NB4 (cell line): ENCODE measurements around the gene TMEM63B.

Experiments used
- DNase-seq: peaks from one replicate; pipeline ENCODE4 v3.0.0; 2010; ENCODE audit warnings: low read depth
- H3K4me3 ChIP-seq: one replicate; pipeline ENCODE4 v1.5.1; 2011; ENCODE audit warnings: mild to moderate bottlenecking, low read depth, low read length, moderate library complexity
- MYC ChIP-seq: IDR thresholded peaks from 2 replicates; pipeline ENCODE4 v1.6.1; 2011; ENCODE audit warnings: low read depth, low read length
- POLR2A ChIP-seq: IDR thresholded peaks from 2 replicates; pipeline ENCODE4 v1.6.1; 2011; ENCODE audit warnings: mild to moderate bottlenecking; ENCODE audit not compliant: insufficient read length; ENCODE audit errors: extremely low read depth
- TF ChIP-seq, protein P1 (sequence below): IDR thresholded peaks from one replicate; pipeline ENCODE4 v1.5.1; 2012; ENCODE audit warnings: low read depth, low read length
- TF ChIP-seq, protein P2 (sequence below): IDR thresholded peaks from 2 replicates; pipeline ENCODE4 v1.6.1; 2011; ENCODE audit warnings: low read depth, low read length

The TMEM63B gene

DNA sequence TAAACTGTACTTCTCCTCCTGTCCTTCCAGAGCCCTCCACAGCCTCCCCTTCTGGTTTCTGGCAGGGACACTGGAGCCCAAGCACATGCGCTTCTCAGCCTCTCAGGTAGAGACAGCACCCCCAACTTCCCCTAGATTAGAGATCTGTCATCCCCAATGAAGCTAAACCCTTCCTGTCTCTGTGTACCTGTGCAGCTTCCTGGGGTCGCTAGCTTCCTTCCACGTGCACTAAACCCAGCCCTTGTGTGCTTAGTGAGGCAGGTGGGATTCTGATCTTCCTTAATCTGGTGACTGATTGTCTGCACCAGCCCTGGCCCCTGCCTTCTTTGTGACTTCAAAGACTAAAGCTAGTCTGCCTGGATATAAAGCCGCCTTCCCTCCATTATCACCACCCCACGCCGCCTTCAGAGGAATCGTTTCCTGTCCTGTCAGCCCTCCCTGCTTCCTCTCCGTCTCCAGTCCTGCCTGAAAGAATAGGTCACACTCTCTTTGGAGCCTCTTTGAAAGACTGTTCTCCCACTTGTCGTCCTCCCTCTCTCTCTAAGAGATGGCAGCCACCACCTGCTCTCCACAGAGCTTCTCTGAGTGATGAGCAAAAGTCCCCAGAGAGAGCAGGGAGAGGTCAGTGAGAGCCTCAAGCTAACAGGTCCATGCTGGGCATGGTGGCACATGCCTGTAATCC is 58.7 kb downstream of the TMEM63B start:
- TF ChIP-seq, protein P1, sequence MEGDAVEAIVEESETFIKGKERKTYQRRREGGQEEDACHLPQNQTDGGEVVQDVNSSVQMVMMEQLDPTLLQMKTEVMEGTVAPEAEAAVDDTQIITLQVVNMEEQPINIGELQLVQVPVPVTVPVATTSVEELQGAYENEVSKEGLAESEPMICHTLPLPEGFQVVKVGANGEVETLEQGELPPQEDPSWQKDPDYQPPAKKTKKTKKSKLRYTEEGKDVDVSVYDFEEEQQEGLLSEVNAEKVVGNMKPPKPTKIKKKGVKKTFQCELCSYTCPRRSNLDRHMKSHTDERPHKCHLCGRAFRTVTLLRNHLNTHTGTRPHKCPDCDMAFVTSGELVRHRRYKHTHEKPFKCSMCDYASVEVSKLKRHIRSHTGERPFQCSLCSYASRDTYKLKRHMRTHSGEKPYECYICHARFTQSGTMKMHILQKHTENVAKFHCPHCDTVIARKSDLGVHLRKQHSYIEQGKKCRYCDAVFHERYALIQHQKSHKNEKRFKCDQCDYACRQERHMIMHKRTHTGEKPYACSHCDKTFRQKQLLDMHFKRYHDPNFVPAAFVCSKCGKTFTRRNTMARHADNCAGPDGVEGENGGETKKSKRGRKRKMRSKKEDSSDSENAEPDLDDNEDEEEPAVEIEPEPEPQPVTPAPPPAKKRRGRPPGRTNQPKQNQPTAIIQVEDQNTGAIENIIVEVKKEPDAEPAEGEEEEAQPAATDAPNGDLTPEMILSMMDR = no peak
- TF ChIP-seq POLR2A (no peak), MYC (no peak)
- no peak for DNase-seq
- no peak overlapping the region for H3K4me3 ChIP-seq

DNA sequence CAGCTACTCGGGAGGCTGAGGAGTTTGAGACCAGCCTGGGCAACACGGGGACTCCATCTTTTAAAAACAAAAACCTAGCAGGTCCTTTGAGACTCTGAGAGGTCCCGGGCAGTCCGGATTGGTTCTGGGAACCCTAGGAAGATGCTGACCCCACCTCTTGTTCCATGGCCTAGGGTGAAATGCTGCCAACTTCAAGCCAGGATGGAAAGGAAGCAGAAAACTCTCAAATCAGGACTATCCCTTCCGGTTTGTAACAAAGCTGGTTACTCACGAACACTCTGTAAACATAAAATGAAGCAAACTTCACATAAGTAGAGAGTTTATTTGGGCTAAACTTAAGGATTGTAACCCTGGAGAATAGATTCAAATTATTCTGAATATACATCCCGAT is 59.3 kb downstream of the TMEM63B start:
- DNase-seq = no peak
- no peak overlapping the region for H3K4me3 ChIP-seq
- TF ChIP-seq, protein P2, sequence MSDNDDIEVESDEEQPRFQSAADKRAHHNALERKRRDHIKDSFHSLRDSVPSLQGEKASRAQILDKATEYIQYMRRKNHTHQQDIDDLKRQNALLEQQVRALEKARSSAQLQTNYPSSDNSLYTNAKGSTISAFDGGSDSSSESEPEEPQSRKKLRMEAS = no peak
- TF ChIP-seq POLR2A = no peak
- TF ChIP-seq MYC = no peak
- TF ChIP-seq, protein P1 = no peak

DNA sequence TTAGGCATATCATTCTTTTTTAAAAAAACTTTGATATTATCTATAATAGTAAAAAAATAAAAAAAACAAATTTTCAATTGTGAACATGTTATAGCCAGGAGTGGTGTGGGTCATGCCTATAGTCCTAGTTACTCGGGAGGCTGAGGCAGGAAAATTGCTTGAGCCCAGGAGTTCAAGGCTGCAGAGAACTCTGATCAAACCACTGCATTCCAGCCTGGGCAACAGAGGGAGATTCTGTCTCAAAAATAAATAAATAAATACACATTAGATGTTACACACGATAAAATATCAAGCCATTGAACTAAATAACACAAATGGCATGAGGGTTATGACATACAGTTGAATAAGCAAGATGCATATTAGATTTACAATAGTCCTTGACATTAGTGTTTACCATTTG is 61.5 kb downstream of the TMEM63B start:
- no peak overlapping the region for H3K4me3 ChIP-seq
- DNase-seq = no peak
- TF ChIP-seq, protein P1 = no peak
- TF ChIP-seq POLR2A = no peak
- no peak for TF ChIP-seq MYC
- TF ChIP-seq, protein P2 = no peak

DNA sequence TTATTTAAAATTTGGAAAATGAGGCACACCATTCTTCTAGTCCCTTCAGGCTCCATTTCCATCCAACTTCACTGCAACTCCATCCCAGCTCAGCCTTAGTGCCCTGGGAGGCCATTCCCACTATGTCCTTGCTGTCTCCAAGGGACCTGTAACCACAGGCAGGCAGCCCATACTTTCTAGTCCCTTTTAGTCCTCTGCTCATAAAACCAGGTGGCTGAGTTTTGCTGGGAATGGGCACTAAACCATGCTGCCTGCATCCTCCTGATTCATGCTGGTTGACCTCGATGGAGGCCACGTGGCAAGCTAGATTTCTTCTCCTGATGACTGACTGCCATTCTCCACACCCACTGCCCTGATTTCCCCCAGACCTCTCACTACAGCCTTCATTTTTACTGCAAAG is 61.9 kb downstream of the TMEM63B start:
- TF ChIP-seq, protein P1 = no peak
- TF ChIP-seq POLR2A = no peak
- TF ChIP-seq MYC = no peak

DNA sequence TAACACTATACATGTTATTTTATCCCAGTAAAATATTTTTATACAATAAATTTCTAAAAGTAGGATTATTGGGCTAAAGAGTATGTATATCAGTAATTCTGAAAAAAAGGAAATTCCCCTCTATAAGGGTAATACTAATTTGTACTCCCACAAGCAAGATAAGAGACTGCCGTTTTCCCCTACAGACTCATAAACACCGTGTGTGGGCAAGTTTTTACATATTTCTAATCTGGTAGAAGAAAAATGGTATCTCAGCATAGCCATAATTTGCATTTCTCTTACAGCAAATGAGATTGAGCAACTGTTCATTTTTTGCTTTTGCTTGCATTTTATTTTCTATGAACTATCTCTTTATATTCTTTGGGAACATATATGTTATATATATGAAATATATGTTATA is 63.4 kb downstream of the TMEM63B start:
- no peak for DNase-seq
- TF ChIP-seq, protein P1 = no peak
- no peak for TF ChIP-seq POLR2A
- TF ChIP-seq, protein P2 = no peak
- no peak for TF ChIP-seq MYC
- H3K4me3 ChIP-seq = no peak overlapping the region

More for the DNA sequence above, 61.9 kb downstream of the TMEM63B start:
- DNase-seq = no peak
- H3K4me3 ChIP-seq = no peak overlapping the region
